G401.6 (cell line): ENCODE results near the gene ODAD3.
"Not testable (repeated sequence)": the region's sequence is repeated elsewhere in the genome, so short reads cannot be mapped to it uniquely, and the experiment has no call there.

Experiments
- FAIRE-seq: peaks from 2 replicates; lab custom pipeline; 2012; peaks lifted over from hg19 to GRCh38; lab: Jason Lieb, UNC

Gene ODAD3

DNA sequence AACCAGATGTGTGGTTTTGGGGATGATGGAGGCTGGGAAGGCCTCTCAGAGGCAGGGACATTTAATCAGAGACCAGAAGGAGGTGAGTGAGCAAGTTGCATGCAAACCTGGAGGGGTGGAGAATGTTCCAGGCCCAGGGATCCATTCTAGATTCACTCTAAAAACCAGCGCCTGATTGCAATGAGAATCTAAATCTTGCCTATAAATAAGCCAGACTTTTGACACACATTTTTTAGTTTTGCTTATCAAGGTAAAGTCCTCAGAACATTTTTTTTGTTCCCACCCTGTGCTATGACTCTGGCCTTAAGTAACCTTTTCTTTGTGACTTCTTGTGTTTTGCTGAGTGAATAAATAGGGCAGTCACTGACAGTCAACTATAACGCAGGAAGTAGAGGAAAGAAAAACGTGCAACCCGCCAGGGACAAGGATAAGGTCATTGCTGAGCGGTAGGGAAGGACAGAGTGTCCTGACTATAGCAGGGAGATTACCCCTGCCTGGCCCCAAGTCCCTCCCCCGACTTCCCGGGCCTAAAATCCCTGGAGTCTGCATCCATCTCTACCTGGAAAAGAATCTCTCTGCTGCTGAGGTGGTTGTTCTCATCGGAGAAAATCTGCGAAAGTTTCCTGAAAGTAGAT lies 30.2 kb downstream of the ODAD3 start:
- FAIRE-seq = no peak

- FAIRE-seq = no peak
Observed at GRCh38 chr19:11401808-11402543, 32.9 kb downstream of the ODAD3 start.

DNA sequence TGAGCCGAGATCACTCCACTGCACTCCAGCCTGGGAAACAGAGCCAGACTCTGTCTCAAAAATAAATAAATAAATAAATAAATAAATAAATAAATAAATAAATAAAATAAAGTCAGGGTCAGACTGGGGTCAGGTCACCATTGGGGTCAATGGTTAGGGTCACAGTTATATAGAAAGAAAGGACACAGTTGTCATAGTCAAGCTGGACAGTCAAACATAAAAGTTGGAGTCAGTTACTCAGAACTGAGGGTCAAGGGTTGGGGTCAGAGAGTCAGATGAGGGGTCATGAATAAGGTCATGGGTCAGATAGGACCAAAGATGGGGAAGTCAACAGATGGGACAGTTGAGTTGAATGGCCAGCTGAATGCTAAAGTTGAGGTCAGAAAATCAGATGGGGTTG lies 34.1 kb downstream of the ODAD3 start:
- no peak for FAIRE-seq

GRCh38 chr19:11399667-11400066 lies 35.3 kb downstream of the ODAD3 start:
- FAIRE-seq = no peak

DNA sequence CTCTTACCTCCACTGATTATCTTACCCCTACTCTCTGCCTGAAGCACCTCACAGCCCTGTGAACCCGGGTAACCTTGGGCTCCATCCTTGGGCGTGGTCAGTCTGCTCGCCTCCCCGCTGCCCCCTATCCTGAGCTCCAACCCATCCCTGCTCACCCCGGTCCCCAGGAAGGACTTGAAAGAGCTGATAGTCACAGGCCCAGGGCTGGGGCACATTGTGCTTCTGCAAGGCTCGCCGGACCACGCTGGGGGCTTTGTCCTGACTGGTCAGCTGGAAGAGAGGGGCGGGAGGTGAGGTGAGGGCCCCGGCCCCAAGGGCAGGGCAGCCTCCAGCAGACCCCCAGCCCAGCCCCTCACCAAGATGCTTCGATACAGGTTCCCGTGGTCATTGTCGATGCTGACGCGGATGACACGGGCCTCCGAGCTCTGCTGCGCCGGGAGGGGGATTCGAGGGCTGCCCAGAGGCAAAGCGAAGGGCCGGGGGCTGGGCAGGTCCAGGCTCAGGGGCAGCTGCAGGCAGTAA lies 37.8 kb downstream of the ODAD3 start:
- FAIRE-seq = no peak

DNA sequence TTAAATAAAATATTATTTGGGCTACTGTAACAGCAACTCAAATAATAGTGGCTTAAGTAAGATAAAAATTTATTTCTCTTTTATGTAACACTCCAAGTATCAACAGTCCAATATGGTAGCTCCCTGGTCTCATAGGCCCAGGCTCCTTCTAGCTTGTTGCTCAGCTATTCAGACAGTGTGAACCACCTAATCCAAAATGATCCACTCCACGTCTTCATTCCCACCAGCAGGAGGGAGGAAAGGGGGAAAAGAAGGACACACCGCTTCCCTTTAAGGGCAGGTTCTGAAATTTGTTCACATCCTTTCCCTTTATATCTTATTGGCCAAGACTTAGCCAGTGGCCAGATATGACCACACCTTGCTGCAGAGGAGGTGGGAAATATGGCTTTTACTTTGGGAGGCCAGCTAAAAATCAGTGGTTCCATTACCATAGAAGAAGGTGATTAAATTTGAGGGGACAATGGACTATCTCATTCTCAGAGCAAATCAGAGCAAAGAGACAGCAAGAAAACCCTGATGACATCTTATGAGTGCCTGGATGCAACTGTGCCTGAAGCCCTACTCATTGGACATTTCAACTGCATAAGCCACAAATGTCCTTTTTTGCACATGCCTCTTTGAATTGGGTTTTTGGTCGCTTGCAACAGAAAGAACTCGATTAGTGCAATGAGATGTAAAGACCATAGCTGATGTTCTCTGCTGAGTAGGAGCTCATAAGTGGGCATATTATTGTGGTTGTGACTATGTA lies 43.8 kb downstream of the ODAD3 start:
- FAIRE-seq = no peak

- no peak for FAIRE-seq
Observed at GRCh38 chr19:11390359-11390758, 44.6 kb downstream of the ODAD3 start.

GRCh38 chr19:11387162-11388034 lies 47.5 kb downstream of the ODAD3 start:
- FAIRE-seq = no peak

DNA sequence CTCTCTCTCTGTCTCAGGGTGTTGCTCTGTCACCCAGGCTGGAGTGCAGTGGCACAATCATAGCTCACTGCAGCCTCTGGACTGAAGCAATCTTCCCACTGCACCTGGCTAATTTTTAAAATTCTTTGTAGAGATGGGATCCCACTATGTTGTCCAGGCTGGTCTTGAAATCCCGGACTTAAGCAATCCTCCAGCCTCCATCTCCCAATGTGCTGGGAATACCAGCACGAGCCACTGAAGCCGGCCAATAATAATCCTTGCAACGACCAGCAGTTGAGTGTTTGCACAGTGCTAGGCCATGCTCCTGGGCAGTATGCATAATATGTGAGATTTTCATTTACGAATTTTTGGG lies 50.2 kb downstream of the ODAD3 start:
- no peak for FAIRE-seq

GRCh38 chr19:11383706-11384048 lies 51.2 kb downstream of the ODAD3 start:
- FAIRE-seq = no peak

DNA sequence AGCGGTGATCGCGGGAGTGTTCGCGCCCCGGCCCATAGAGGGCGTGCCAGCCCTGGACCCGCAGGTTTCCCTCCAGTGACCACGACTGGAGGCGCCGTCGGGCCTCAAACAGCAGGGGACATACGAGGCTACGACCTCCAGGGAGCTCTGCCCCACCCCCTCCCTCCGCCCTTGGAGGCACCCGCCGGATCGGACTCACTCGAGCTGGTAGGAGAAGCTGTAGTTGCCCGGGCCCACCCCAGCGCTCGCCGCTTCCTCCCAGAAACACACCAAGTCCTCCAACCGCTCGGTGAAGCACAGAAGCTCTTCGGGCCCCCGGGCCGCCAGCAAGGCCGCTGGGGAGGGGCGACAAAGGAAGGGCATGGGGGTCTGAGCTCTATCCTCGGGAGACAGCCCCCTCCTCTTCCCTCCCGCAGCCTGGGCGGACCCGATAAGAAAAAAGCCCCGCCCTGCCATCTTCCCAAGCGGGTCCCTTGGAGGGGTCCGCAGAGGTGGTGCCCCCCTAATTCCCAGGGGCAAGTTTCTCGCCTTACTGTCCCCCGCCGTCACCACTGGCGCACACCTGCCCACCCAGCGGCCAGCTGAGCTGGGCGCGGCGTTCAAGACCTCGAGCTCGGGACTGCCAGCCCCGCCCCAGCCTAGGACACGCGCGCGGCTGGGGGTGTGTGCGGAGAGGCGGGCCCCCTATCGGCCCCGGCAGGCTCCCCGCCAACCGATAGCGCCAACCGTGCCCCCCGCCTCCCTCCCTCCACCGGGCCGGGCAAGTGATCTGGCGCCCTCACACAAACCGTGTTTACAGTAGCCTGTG lies 51.8 kb downstream of the ODAD3 start:
- no peak for FAIRE-seq

DNA sequence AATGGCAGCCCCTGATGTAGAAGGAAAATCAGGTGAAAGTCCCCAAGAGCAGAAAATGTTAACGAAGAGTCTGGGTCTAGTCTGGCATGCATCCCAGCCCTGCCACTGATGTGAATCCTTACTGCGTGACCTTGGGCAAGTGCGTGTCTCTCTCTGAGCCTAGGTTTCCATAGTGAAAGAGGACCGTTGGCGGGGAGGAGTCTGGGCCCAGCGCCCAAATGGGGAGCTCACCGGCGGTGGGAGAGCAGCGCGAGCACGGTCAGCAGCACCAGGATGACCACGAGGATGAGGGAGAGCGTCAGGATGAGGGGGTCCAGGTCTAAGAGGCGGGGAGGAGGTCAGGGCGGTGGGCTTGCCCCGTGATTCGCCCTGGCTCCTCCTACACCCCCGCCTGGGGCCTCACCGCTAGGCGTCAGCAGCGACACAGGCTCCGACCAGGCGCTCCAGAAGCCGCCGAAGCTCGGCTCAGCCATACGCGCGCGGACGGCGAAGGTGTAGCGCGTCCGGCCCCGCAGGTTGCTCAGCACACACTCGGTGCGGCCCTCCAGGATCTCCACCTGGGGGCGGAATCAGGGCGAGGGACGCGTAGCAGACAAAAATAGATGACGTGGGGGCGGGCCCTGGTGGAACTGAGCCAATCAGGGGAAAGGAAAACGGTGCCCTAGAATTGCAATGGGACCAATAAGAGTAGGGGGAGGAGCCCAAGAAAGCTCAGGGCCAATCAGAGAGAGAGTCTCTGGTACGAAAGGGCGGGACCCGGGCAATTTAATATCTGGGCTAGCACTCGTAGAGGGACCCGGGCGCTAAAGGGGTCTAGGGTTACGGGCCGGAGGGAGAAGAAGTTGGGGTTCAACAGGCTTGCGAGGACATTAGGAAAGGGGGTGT lies 54.0 kb downstream of the ODAD3 start:
- peak; percentile 92 for FAIRE-seq

GRCh38 chr19:11379857-11380350 lies 55.0 kb downstream of the ODAD3 start:
- no peak for FAIRE-seq

- not testable (repeated sequence) for FAIRE-seq
Observed at GRCh38 chr19:11379269-11379845, 55.6 kb downstream of the ODAD3 start.

- FAIRE-seq = no peak
Observed at GRCh38 chr19:11378319-11379189, 56.4 kb downstream of the ODAD3 start.

DNA sequence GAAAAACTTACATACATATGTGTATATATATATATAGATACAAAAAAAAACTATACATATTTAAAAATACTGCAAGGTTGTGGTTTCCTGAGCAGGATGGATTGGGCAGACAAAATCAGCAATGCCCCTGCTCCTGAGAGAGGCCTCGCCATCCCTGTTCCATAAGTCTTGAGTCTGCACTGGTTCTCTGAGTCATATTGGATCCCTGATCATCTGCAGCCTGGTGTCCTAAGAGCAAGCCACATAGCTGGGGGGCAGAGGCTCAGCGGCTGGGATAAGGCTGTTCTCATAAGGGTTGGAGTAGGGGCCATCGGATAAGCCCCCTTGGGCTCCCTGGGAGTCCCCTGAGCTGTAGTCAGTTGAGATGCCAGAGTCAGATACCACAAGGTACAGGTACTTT lies 57.2 kb downstream of the ODAD3 start:
- no peak for FAIRE-seq

- no peak for FAIRE-seq
Observed at GRCh38 chr19:11377237-11377636, 57.7 kb downstream of the ODAD3 start.

DNA sequence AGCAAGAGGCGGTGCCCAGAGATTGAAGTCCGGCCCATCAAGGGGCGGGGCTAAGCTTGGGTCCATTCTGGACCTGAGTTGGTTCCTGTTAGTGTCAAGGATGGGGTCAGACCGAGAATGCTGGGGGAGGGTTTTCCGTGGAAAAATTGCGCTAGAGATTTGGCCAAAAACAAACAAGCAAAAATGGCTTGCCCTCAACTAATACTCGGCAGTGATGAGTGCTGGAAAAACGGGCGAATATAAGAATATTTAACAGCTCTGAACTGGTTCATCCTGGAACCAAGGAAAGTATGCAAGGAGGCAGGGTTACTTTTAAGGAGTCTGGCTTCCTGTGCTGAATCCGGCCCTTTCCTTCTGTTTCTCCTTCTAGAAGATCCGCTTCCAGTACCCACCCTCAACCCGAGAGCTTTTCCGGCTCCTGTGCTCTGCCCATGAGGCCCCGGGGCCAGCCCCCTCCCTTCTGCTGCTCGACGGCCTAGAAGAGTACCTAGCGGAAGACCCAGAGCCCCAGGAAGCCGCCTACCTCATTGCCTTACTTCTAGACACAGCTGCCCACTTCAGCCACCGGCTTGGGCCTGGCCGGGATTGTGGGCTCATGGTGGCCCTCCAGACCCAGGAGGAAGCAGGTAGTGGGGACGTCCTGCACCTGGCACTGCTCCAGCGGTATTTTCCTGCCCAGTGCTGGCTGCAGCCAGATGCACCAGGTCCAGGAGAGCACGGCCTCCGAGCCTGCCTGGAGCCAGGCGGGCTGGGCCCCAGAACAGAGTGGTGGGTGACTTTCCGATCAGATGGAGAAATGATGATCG lies 59.6 kb downstream of the ODAD3 start:
- no peak for FAIRE-seq
